Hindlimb muscle (tissue), 1 donor: ENCODE measurements around the gene GLDN. TPM values are rescaled to one million over a fixed set of nuclear protein-coding genes. Genes with fewer than 3 reads are reported as not detected.

Source experiments
- DNase-seq: peaks from one replicate; pipeline ENCODE4 v3.0.0-alpha.2; 2013
- polyA plus RNA-seq: library from polyadenylated mRNA; unstranded; fragments of 120-200 nt; gene quantifications from one replicate; pipeline ENCODE4 v1.2.1, GENCODE V29; 2013; ENCODE audit not compliant: insufficient read length

GLDN gene
- polyA plus RNA-seq, 1 donor, result 0.34 TPM

- DNase-seq, result no peak
Observed at GRCh38 chr15:51447855-51448621, 106.6 kb downstream of the GLDN start.

- no peak for DNase-seq
Observed at GRCh38 chr15:51448622-51449399, 107.4 kb downstream of the GLDN start.

- DNase-seq, result no peak
Observed at GRCh38 chr15:51450001-51450400, 108.5 kb downstream of the GLDN start.

Other genes starting within 250 kb of the GLDN start
- 1.5 TPM for gene TNFAIP8L3, start 246.7 kb upstream of the GLDN start, polyA plus RNA-seq
- 0.62 TPM for gene CYP19A1, start 3.1 kb upstream of the GLDN start, polyA plus RNA-seq